ENCODE measurements around the gene TBXA2R. TPM values are rescaled to one million over a fixed set of nuclear protein-coding genes. Genes with fewer than 3 reads are reported as not detected.

Gene TBXA2R
- total and polyA plus RNA-seq, 2 of the 4 experiments (the other 2 are of a cell fraction): 0.36 to 2.3 TPM

DNA sequence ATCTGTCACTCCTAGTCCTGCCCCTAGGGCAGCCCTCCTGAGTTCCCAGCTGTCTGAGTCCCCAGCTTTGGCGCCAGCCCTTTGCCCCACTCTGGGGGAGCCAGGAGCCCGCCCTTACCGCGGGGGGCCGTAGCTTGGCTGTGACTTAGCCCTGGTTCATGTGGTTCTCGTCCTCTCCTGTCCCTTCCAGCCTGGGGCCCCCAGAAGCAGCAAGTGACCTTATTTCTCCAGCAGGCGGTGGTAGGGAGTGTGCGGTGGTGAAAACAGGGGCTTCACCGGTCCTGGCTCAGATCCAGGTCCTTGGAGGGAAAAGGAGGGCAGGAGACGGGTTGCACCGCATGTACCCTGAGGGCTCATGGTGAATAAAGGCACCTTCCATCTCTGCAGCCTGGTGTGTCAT lies 13.5 kb downstream of the TBXA2R start:
- BruUV-seq (replicated peaks): no TSS peak
- no peak overlapping the region for H4K91ac ChIP-seq (ENCODE audit: insufficient read depth, low read depth, low read length)
- dilution Hi-C loops (cut with HindIII; ENCODE audit: low sequenced_read_pairs, unreplicated experiment): no loop called here
- no peak overlapping the region for H2BK5ac ChIP-seq (ENCODE audit: low read depth, low read length, poor library complexity, severe bottlenecking)
- no peaks in the 10 kb centered on the region for H3K36me3 ChIP-seq (ENCODE audit: control insufficient read depth, insufficient read depth, low read length)
- no peak for TF ChIP-seq NFE2L2 (IDR thresholded peaks at IDR 0.05; ENCODE audit: low read depth, low read length)
- no peak for TF ChIP-seq MXI1 (IDR thresholded peaks at IDR 0.05; ENCODE audit: borderline replicate concordance, low read depth, low read length)
- no peak for TF ChIP-seq MAFK (IDR thresholded peaks at IDR 0.05; ENCODE audit: low read depth, low read length)
- no peak for TF ChIP-seq BHLHE40 (IDR thresholded peaks at IDR 0.05; ENCODE audit: low read depth, low read length)
- TF ChIP-seq FOS (IDR thresholded peaks at IDR 0.05; ENCODE audit: low read depth, low read length): no peak
- no peak for TF ChIP-seq MAZ (IDR thresholded peaks at IDR 0.05; ENCODE audit: borderline replicate concordance, low read depth, low read length)
- TF ChIP-seq SMC3 (IDR thresholded peaks at IDR 0.05; ENCODE audit: low read depth, low read length): no peak
- no peak for TF ChIP-seq POLR2A (IDR thresholded peaks at IDR 0.05; ENCODE audit: low read depth, low read length)
- no peak for TF ChIP-seq CEBPB (IDR thresholded peaks at IDR 0.05; ENCODE audit: low read depth, low read length)
- H2BK120ac ChIP-seq (ENCODE audit: low read depth, low read length): no peak overlapping the region
- peak overlapping the region; percentile 21 for H2AFZ ChIP-seq (replicated peaks; ENCODE audit: low read length, poor library complexity)
- ChIA-PET POLR2A (ENCODE audit: unreplicated experiment) (no interaction called here), CTCF (interaction anchor here (0.9 kb wide), 1 partner anchor 9 kb away, joined by 5 read pairs; no protein-coding TSS in a partner anchor)
- no peak overlapping the region for H2BK20ac ChIP-seq (ENCODE audit: low read depth, low read length)
- no peak overlapping the region for H2AK5ac ChIP-seq (ENCODE audit: low read depth, low read length)
- no peaks in the 10 kb centered on the region for H3K4me1 ChIP-seq (ENCODE audit: control insufficient read depth, insufficient read depth, low read length)
- DNase-seq (no peak), ATAC-seq (ENCODE audit: low read depth) (no peak)
- no peak overlapping the region for H4K8ac ChIP-seq (ENCODE audit: low read depth in 2 of 2, low read length in 2 of 2)
- H3K79me1 ChIP-seq (ENCODE audit: low read depth in 1 of 2, low read length in 2 of 2): no peaks in the 10 kb centered on the region
- H3K9ac ChIP-seq (ENCODE audit: low read depth, low read length): no peak overlapping the region
- H3K56ac ChIP-seq (ENCODE audit: extremely low read depth, insufficient read depth, low read length): no peak overlapping the region
- no peak overlapping the region for H3K4me2 ChIP-seq (ENCODE audit: low read depth, low read length)
- no peak overlapping the region for H3K27ac ChIP-seq (ENCODE audit: insufficient read depth, low read length)
- H3K18ac ChIP-seq (ENCODE audit: low read depth, low read length): no peak overlapping the region
- no peak overlapping the region for H4K5ac ChIP-seq (ENCODE audit: low read depth, low read length)
- H3K4me3 ChIP-seq (ENCODE audit: insufficient read depth, low read depth, low read length): no peak overlapping the region
- H4K20me1 ChIP-seq (ENCODE audit: insufficient read depth, low read length): no peaks in the 10 kb centered on the region
- H3K27me3 ChIP-seq (ENCODE audit: control insufficient read depth, insufficient read depth, low read length): peaks cover 2% of the 10 kb centered on the region; the same call in 1 of the 2 replicates
- H3K14ac ChIP-seq (replicated peaks; ENCODE audit: low read depth, low read length): no peak overlapping the region
- no peak overlapping the region for H3K4ac ChIP-seq (ENCODE audit: low read depth, low read length)
- no peaks in the 10 kb centered on the region; the same call in 1 of the 2 replicates for H3K9me3 ChIP-seq (ENCODE audit: control insufficient read depth, insufficient read depth, low read length)
- no CpG with 5 or more reads among the region's 11 CpGs for WGBS, 2 experiments (ENCODE audit: extremely low coverage in 2 of 2, insufficient read length in 1 of 2)
- H3K9me1 ChIP-seq (ENCODE audit: insufficient read depth, low read length): no peaks in the 10 kb centered on the region
- H2BK15ac ChIP-seq (ENCODE audit: low read depth, low read length): no peak overlapping the region
- no peak overlapping the region for H3K23ac ChIP-seq (ENCODE audit: low read depth, low read length)
- in situ Hi-C loops (cut with MboI; ENCODE audit: low sequenced_read_pairs): no loop called here
- H2AK9ac ChIP-seq (replicated peaks; ENCODE audit: low read depth, low read length, poor library complexity): no peak overlapping the region
- intact Hi-C loops (cut with micrococcal nuclease): no loop called here
